Stimulated activated CD8-positive, alpha-beta memory T cell treated with anti-CD3 and anti-CD28 coated beads, Interleukin-4, amount 100 ng/mL, for 48 hours (primary cell): Measurements from ENCODE around the gene AKNA.

Source experiments
- DNase-seq: peaks from one replicate; pipeline ENCODE4 v3.0.0-alpha.2; 2020

Gene AKNA

DNA sequence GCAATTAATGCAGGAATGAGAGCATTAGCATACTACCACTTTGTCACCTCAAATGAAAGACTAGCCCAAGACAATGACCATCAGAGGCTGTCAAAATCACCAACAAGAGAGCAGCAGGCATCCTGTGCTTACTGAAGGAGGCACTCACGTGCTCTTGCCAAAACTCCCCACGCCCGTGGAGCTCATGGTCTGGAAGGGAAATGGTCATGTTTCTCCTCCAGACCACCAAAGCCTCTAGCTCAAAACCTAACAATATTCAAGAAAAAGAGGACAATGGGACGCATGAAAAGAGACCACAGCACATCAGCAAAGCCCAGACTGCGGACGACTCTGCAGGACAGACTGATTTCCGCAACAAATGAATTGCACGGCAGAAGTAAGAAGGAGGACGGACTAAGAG, 12.8 kb downstream of the AKNA start:
- no peak for DNase-seq

DNA sequence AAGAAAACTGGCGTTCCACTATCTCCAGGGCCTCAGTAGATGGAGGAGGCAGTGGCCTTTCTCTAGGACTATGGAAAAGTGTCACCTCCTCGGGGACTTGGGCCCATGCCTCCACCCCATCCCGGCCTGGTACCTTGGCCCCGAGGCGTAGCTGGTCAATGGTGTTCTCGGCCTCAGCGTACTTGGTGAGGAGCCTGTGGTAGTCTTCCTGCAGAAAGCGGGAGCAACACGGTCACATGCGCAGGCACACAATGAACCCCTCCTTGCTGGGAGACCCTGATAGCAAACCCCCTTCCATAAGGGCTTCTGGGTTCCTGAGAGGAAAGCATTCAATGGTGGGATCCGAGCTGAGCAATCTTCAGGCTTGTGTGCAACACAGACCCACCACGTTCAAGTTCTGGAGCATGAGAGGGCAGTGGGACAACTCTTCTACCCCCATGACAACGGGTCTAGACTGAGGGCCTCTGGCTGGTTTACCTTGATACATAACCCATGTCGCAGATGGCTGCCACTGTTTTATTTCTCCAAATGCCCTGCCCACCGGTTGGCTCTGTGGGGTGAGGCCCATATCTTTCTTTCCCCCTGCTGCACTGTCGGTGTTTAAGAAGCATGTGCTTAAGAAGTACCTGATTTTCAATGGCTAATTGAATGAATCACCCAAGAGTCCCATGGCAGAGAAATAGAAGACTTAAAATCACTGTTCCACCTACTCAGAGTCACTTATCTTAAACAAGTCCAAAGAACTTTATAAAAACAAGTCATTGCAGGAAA, 13.6 kb downstream of the AKNA start:
- DNase-seq, result no peak

DNA sequence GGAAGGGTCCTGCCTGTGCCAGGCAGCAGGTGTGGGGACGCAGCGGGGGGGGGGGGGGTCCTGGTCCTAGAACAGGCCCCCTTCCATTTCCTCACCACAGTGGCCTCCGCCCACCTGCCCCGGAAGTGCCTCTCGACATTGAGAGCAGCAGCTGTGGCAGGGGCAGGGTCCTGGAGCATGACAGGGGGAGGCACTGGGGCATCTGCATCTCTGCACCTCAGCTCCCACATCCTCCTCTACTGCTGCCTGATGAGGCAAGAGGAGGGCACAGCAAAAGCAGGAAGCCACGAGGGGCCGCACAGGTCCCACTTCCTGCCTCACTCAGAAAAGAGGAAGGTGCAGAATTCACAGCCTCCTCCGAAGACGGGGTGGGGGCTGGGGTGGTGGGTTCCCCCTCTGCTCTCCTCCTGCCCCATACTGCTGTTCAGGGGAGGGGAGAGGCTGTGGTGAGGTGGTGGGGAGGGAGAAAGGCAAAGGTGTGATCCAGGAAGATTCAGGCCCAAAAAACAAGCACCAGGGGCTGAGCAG, 14.8 kb downstream of the AKNA start:
- peak; percentile 85 for DNase-seq

DNA sequence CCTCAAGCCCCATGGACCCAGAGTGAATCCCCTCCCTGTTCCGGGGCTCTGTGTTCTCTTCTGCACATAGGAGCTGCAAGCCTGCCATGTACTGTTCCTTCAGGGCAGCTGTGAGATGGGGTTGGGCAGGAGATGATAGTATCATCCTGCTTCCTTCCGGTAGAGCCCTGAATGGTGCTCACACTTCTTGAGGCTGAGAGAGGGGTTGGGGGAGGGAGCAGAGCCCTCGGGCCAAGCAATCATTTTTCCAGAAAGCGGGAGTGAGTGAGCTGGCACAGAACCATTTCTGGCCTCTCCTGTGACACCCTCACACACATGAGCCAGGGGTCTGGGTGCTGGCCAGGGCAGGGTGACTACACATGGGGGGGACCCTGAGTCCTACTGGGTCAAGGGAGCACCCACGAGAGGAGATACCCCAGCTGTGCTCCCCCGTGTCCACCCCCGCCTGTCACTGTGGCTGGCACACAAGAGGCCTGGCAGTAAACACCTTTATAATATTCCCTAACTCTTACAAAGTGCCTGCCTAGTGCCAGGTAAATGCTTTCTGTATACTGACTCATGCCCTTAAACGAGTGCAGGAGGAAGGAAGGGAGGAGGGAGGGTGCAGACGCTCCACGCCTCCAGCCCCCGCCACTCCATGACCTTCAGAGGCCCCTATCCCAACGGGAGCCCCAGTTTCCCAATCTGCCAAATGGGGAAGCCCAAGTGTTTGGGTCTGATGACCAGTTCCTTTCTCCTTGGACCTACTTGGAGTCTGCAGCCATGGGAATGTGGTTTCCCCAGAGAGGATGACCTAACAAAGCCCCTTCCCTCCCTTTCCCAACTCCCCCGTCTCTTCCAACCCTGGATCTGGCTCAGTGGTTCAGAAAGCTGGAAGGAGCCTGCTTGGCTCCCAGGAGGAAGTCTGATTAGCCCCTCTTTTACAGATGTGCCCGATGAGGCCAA, 15.5 kb downstream of the AKNA start:
- peak; percentile 59 for DNase-seq

DNA sequence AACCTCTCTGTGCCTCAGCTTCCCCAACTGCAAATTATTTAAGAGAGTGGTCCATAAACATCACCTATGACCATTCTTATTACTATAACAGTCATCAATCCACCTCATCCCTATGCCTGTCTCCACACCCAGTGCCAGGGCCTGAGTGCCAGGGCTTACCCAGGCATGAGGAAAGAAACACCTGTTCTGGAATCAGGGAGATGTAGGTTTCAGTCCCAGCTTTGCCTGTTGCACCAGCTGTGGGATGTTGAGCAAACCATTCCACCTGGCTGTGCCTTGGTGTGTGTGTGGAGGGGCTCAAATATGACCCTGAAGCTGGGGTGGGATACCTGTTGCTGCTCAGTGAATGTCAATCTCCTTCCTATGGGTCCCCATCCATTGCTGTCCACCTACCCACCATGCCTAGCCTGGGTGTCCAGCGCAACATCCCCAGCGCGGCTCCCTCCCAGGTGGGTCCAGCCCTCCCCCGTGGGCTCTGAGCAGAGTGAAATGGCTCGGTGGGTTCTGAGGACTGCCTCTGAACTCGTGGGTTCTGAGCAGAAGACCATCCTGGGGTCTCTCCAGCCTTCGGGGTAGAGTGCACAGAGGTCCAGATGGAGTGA, 16.3 kb downstream of the AKNA start:
- DNase-seq, result no peak

DNA sequence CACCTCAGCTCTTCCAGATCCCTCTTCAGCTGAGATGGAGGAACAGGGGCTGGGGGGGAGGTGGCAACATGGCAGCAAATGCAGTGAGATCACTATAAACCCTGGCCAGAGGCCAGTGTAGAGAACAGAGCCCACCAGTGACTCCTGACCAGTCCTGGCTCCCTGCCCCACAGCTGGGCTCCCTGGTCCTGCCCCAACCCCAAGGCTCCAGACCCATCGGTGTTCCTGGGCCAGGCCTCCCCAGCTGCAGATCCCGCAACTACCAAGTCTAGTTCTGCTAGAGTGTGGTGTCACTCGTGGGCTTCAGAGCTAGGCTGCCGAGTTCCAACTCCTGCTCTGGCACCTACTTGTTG, 16.8 kb downstream of the AKNA start:
- no peak for DNase-seq

DNA sequence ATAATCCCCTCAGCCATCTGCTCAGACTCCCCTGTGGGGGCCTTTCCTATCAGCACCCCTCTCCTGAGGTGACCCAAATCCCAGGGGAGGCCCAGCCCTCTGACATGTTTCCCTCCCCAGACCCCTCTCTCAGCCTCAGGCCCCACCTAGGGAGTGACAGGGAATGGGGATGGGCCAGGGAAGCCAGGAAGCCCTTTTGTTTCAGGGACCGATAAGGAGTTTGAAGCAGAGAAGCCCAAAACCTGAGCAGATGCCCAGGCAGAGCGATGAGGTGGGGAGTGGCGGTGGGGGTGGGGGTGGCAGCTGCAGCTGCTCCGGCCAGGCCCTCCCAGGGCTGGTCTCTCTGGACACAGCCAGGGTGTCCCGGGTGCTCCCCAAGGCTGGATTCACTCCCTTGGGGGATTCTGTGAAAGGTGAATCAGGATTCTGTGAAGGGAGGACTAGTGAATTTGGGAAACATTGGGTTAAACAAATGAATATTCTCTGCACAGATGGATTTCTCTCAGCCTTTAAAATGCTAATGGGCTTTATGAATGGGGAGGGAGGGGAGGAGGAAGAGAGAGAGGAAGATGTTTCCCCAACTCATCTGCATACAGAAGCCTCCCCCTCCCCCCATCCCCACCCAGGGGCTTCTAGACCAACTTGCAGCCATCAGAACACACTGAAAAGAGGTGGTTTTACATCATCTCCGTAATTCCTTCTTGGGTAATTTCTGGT, 17.4 kb downstream of the AKNA start:
- no peak for DNase-seq

DNA sequence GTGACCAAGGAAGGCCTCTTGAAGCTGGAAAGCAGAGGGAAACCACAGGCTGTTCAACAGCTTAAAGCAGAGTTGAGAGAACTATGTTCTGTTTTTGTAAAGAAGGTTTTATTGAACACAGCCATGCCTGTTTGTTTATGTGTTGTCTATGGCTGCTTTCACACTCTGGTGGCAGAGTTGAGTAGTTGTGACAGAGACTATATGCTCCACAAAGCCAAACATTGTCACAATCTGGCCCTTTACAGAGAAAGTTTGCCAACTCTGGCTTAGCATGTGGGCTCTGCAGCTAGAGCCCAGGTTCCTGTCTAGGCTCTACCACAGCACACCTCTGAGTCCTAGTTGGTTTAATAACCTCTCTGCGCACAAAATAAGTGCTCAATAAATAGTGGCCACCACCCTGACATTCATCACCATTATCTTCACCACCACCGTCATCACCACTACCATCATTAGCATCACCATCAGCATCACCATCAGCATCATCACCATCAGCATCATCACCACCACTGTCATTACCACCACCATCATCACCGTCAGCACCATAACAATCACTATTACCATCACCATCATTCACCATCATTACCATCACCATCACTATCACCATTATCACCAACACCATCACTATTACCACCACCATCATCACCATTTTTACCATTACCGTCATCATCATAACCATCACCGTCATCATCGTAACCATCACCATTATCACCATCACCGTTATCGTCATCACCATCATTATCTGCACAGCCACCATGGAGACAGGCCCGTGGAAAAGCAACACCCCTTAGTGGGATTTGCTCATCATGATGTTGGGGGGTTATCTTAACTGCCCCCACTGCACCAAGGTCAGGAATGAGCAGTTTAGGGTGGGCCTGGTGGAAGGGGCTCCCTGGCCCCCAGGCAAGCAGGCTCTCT, 18.3 kb downstream of the AKNA start:
- no peak for DNase-seq

DNA sequence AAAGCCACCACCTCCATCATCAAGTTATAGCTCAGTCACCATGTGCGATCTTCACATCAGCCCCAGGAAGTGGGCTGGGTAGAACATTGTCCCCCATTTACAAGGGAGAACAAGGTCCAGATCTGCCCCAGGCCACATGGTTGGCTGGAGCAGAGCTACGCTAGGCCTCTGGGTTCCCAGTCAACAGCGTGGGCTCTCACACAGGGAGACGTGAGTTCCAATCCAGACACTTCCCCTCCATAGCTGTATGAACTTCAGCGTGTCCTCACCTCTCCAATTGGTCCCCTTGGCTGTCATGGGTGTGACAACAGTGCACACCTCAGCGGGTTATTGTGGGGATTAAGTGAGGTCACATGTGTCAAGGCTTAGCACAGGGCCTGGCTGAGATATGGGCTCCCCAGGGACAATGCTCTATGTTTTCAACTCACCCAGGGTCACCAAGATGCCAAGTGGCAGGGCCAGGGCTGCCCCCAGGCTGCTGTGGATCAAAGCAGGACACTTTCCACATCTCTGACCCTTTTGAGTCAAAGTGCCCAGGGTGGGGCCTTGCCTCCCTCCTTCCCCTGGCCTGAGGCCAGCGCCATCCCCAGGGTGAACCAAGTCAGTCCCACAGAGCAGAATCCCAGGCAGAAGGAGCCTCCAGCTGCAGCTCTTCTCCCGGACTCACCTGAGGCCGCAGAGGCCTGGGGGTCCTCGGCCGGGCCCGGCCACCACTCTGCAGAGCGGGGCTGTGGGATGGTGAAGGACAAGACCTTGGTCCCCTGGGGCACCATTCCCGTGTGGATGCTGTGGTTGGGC, 19.8 kb downstream of the AKNA start:
- DNase-seq, result no peak

DNA sequence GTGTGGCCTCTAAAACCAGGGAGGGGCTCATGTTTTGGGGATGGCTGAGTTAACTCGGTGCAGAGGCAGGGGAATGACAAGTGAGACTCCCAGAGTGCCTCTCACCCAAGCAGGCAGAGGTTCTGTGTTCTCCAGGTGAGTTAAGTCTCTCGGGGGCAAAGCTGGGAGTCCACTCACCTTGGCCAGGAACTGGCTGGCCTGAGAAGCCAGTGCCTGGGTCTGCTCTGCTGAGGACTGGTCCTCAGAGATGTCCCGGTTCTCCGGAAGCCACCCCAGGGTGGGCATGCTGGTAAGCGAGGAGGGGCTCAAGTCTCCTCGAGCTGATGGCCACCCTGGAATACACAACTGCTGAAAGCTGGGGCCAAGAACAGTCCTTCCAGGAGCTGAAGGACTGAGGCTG, 20.4 kb downstream of the AKNA start:
- no peak for DNase-seq

DNA sequence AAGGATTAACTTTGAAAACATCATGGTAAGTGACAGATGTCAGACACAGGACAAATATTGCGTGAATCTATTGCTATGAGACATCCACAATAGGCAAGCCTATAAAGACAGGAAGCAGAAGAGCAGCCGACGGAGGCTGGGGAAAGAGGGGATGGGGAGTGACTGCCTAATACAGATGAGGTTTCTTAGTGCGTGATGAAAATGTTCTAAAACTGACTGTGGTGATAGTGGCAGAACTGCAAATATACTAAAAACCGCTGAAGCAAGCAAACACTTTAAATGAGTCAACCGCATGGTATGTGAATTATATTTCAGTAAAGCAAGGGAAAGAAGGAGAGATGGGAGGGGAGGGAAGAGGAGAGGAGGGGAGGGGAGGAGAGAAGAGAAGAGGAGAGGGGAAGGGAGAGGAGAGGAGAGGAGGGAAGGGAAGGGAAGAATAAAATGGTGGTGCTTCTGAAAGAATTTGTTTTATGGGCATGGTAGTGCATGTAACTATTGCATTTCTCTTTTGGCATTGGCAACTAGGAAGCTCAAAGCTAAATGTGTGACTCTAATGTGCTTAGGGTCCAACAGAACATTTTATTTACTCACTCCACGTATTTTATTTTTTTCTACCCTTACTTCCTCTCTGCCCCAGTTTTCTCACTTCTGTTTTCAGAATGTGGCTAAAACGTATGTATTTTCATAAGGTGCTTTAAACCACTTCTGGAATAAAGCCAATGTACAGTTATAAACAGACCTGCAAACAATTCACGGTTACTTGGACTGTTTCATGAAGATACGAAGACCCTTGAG, 21.3 kb downstream of the AKNA start:
- DNase-seq, result no peak

DNA sequence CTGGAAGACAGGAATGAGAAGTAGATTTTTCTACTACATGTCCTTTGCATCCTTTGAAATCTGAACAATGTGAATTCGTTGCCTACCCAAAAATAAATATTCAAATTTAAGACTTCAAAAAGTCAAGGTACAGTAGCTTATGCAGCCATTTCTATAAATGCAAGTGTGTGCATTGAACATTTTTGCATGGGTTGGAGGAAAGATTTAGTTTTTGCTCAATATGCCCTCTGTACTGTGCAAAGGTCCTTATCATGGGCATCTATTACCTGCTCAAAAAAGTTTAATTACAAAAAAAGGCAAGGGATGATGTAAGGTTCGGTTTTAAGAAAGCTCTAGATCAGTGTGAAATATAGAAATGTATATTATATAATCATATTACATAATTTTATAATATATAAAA, 22.6 kb downstream of the AKNA start:
- DNase-seq, result no peak

DNA sequence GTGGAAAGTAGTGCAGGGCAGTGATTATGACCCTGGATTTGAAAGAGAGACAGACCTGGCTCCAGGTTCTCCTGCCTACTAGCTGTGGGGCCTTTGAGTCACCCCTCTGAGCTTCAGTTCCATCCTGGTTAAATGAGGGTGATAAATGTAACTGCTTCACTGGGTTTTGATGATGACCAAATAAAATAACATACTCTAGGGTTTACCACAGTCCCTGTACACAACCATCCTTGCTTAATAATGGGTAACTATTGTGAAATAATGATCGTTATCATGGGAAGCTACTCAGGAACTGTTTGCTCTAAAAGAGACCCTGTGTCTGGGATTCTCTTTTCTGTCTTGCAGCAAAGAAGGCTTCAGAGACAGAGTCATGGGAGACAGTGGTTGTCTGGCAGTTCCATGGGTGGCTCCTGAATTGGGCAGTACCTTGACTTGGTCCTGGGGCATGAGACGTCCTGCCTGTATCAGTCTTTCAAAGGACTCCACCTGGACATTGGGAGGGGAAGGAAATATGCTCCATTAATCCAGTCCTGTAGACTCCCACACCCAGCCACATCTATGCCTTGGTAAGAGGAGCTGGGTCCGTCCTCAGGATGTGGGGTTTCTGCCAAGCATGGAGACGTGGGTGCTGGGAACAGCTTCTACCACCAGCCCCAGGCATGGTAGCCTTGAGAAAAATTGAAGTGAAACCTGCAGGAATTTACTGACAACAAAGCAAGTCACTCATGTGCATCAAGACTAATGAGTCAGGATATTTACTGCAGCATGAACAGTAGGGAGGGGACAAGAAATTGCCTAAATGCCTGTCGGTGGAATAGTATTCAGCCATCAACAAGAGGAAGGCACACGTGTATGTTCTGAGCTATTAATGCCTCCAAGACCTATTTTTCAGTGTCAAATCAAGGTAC, 23.4 kb downstream of the AKNA start:
- DNase-seq, result no peak

DNA sequence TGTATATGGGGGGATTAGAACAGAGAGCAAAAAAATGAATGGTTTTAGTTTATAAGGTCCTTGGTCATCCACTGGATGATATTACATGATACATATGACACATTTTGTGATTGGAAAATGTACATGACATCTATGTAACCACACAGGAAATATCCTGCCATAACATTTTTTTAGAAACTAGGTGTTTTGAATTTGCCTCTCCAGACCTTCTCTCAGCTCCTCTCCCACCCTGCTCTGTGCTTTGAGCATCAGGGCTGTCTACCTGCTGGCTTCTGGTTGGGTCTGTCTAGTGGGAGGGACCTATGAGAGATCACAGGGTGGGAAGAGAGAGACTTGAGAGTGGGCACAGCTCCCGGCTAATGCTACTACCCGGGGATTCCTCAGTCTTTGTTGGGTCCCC, 24.4 kb downstream of the AKNA start:
- no peak for DNase-seq

DNA sequence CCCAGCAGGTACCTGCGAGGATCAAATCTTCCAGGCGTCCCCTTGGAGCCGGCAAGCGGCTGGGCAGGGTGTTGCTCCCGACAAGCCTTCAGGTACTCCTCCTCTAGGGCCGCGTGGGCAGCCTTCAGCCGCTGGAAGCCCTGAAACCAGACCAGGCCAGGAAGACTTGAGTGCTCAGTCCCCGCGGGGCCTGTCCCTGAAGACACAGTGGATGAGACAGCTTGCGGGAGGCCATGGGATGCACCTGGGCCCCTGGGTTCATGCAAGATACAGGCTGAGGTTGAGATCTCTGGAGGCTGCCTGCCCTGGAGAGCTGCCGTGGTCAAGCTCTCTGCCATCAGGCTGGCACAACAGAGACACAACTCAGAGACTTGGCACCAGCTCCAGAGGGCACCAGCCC, 25.4 kb downstream of the AKNA start:
- DNase-seq, result no peak

DNA sequence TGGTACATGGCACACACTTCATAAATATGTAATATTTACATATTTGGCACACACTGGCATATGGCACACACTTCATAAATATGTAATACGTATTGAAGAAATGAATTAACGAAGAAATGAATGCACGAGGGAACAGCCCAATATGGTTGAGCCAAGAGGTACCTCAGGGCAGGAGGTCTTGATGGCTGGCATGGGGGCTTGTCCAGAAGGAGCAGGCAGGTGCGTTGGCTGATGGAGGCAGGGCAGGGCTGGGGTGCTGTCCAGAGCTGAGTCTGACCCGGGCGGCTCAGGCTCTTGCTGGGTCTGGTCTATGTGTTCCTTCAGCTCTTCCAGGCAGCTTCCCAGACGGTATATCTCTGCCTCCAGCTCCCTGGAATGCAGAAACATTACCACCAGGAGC, 26.2 kb downstream of the AKNA start:
- no peak for DNase-seq

DNA sequence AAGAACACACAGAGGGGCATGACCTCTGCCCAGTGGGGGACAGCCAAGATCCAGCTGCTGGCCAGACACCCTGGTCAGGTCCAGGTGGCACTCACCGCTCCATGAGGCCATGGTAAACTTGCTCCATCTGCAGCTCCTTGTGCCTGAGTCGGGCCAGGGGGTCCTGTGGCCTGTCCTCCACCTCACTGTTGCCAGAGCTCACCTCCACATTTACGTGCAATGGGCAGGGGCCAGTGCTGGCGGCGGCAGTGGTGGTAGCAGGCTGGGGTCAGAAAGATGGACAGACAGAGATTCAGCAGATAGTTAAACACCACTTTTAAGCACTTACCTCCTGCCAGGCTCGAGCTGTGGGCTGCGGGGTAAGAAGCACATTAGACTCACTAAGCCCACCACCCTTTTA, 28.0 kb downstream of the AKNA start:
- DNase-seq, result no peak

DNA sequence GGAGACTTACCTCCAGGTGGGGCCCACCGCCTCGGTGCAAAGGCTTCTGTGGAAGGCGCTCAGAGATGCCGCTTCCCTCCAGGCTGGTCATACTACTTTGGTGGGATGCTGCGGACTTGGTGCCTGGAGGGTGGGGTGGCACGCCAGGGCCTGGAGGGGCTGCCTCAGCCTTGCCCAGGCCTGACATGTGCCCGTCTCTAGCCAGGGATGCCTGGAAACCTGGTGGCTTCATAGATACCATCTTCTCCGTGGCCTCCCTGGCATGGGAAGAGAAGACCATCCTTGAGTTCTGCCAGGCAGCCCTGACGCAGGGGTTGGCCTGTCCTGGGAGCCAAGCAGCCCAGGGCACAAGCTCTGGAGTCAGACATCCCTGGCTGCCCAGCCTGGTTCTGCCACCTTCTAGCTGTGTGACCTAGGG, 29.9 kb downstream of the AKNA start:
- no peak for DNase-seq

DNA sequence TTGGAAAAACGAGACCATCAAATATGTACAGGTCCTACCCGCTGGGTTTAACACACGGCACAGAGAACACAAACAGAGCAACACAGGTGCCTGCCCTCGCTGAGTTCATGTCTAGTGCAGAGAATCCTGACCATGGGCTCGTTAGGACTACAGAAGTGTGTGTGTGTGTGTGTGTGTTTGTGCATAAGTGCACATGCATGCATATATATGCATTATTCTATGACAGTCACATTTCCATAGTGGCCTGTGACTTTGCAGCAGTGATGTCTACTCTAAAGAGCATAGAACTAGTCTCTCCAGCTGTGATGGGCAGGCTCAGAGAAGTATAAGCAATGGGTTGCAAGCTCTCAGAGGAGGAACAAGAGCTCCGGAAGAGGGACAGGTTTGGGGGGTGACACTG, 30.4 kb downstream of the AKNA start:
- DNase-seq, result no peak
